Activated B cell treated with CpG ODN at 0.5 μM for 24 hours (primary cell): ENCODE measurements around the gene ITPKB. TPM values are rescaled to one million over a fixed set of nuclear protein-coding genes. Genes with fewer than 3 reads are reported as not detected.
"Not testable (repeated sequence)": the region's sequence is repeated elsewhere in the genome, so short reads cannot be mapped to it uniquely, and the experiment has no call there.

Source experiments
- ATAC-seq: fragments of 200-7000 bp; cut with Tn5 transposase; one replicate; pipeline ENCODE4 v1.10.0; 2021; ENCODE audit warnings: low read depth, mild to moderate bottlenecking, moderate library complexity
- CTCF ChIA-PET: fragments of 350-600 bp; sonication (Branson Sonifier 250); formaldehyde crosslinking; loops from one replicate; lab custom pipeline; 2021; ENCODE audit warnings: antibody characterized with exemption; lab: Charles Lee
- POLR2A ChIA-PET: fragments of 350-600 bp; sonication (Branson Sonifier 250); formaldehyde crosslinking; loops from one replicate; lab custom pipeline; 2021; ENCODE audit warnings: antibody characterized with exemption; lab: Charles Lee
- DNase-seq: peaks from one replicate; pipeline ENCODE4 v3.0.0; 2022
- H3K27ac Mint-ChIP-seq: one replicate; pipeline ENCODE4 v1.8.0; 2020; ENCODE audit warnings: mixed read lengths
- H3K27me3 Mint-ChIP-seq: one replicate; pipeline ENCODE4 v1.8.0; 2021; ENCODE audit warnings: mixed read lengths
- H3K36me3 Mint-ChIP-seq: one replicate; pipeline ENCODE4 v1.8.0; 2021; ENCODE audit warnings: low read depth, mixed read lengths
- H3K4me1 Mint-ChIP-seq: one replicate; pipeline ENCODE4 v1.8.0; 2021; ENCODE audit warnings: mixed read lengths
- H3K4me3 Mint-ChIP-seq: one replicate; pipeline ENCODE4 v1.8.0; 2020; ENCODE audit warnings: mild to moderate bottlenecking, mixed read lengths
- H3K9me3 Mint-ChIP-seq: one replicate; pipeline ENCODE4 v1.8.0; 2020; ENCODE audit warnings: mixed read lengths
- intact Hi-C: fragments of 100-400 bp; cut with micrococcal nuclease; formaldehyde crosslinking; loops from one replicate; pipeline ENCODE4 v1.15.1; 2024
- total RNA-seq: library from RNA; stranded (reverse); gene quantifications from 2 replicates; pipeline ENCODE4 v1.2.3, GENCODE V29; 2022
- TF ChIP-seq, protein P1 (sequence below): fragments of 200-600 bp; IDR thresholded peaks from one replicate; pipeline ENCODE4 v1.8.0; 2022; ENCODE audit warnings: antibody characterized with exemption, mild to moderate bottlenecking

Gene ITPKB
- total RNA-seq, 1 donor from 2014 or later: 97.3 TPM

DNA sequence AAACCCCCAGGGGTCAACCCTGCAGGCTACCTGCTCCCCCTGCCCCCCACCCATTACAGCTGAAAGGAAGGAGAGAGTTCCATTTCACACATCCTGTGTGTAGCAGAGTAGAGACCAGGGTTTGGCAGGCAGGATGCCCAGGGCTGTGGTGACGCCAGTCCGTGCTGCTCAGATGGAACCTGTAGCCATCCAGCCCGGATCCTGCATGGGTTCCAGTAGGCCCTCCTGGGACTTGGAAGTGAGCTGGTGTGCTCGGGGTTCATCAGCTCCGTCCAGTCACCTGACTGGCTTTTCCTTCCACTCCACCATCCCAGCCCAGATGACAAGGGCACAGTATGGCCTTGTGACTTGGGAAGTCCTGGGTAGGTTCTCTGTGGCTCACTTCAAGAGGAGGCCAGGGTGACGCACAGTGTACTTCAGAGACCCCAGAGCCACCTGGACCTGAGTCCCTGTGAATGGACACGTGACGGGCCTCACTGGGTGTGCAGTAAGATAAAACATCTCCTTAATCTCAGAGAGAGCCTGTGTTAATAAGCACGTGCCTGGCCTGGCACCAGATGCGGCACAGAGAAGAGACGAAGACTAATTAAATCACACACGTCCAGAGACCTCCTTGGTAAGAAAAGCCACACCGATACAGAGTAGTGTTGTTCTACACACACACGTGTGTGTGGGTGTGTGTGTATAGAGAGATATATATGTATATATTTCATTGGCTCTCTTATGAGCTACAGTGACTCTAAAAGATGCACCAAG is 16.0 kb downstream of the ITPKB start:
- peaks cover 70% of the 10 kb centered on the region for H3K36me3 Mint-ChIP-seq
- CTCF ChIA-PET: interaction anchor here (1.0 kb wide), 1 partner anchor 105 kb away, joined by 3 read pairs; no protein-coding TSS in a partner anchor

DNA sequence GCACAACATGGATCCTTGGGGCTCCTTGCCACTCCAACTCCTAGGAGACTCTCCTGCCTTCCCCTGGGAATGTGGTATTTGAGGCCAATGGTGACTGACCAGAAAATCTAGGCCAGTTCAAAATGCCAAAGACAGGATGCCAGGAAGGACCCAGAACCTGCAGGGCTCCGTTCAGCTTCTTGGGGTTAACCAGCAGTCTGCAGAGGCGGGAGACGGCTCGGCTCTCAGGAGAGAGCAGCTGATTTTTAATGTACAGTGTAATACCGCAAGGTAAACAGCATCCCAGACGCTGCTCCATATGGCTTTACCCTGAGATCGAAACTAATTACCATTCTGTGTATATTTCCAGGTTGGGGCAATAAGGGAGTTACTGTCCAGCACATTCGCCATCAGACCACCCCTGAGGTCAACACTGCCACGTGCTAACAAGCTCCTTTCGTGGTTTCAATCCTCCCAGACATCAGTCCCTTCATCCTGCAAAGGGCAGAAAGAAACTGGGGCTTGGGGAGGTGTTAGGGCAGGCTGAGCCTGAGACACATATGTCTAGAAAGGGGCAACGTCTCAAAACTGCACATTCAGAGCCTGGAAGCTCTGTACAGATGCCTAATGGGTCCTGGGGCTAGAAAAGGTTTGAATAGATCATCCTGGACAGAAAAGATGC is 16.7 kb downstream of the ITPKB start:
- no peaks in the 10 kb centered on the region for H3K9me3 Mint-ChIP-seq
- H3K27ac Mint-ChIP-seq: no peak overlapping the region
- H3K4me3 Mint-ChIP-seq: no peak overlapping the region
- ATAC-seq (no peak), DNase-seq (no peak)
- TF ChIP-seq, protein P1, sequence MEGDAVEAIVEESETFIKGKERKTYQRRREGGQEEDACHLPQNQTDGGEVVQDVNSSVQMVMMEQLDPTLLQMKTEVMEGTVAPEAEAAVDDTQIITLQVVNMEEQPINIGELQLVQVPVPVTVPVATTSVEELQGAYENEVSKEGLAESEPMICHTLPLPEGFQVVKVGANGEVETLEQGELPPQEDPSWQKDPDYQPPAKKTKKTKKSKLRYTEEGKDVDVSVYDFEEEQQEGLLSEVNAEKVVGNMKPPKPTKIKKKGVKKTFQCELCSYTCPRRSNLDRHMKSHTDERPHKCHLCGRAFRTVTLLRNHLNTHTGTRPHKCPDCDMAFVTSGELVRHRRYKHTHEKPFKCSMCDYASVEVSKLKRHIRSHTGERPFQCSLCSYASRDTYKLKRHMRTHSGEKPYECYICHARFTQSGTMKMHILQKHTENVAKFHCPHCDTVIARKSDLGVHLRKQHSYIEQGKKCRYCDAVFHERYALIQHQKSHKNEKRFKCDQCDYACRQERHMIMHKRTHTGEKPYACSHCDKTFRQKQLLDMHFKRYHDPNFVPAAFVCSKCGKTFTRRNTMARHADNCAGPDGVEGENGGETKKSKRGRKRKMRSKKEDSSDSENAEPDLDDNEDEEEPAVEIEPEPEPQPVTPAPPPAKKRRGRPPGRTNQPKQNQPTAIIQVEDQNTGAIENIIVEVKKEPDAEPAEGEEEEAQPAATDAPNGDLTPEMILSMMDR: no peak
- ChIA-PET CTCF (no interaction called here), POLR2A (interaction anchor here (0.6 to 0.7 kb wide), 2 partner anchors 18 to 29 kb away, joined by 5 read pairs; no protein-coding TSS in a partner anchor)
- peaks cover 67% of the 10 kb centered on the region for H3K36me3 Mint-ChIP-seq
- no peaks in the 10 kb centered on the region for H3K27me3 Mint-ChIP-seq
- intact Hi-C loops: no loop called here
- peaks cover 79% of the 10 kb centered on the region for H3K4me1 Mint-ChIP-seq

More for the DNA sequence above, 16.0 kb downstream of the ITPKB start:
- H3K9me3 Mint-ChIP-seq: no peaks in the 10 kb centered on the region
- intact Hi-C loops: no loop called here
- no peaks in the 10 kb centered on the region for H3K27me3 Mint-ChIP-seq
- ATAC-seq: no peak
- peaks cover 79% of the 10 kb centered on the region for H3K4me1 Mint-ChIP-seq
- TF ChIP-seq, protein P1: no peak
- POLR2A ChIA-PET: interaction anchor here (0.6 to 1.2 kb wide), 2 partner anchors 11 to 19 kb away, joined by 4 to 5 read pairs; no protein-coding TSS in a partner anchor
- H3K27ac Mint-ChIP-seq: no peak overlapping the region
- no peak for DNase-seq
- no peak overlapping the region for H3K4me3 Mint-ChIP-seq

DNA sequence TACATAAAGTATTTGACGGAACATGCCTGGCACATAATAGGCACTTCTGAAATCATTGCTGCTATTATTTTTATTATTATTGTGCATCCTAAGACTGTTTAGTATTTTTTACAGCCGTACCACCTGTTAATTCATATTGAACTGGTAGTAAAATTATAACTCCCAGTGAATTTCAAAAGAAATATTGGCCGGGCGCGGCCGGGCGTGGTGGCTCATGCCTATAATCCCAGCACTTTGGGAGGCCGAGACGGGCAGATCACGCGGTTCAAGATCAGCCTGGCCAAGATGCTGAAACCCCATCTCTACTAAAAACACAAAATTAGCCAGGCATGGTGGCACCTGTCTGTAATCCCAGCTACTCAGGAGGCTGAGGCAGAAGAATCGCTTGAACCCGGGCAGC is 18.5 kb downstream of the ITPKB start:
- ATAC-seq, H3K9me3 Mint-ChIP-seq, CTCF ChIA-PET, H3K4me3 Mint-ChIP-seq, H3K27ac Mint-ChIP-seq, DNase-seq, intact Hi-C loops, H3K27me3 Mint-ChIP-seq: not testable (repeated sequence)
- POLR2A ChIA-PET: interaction anchor here (1.1 kb wide), 1 partner anchor 11 kb away, joined by 8 read pairs; no protein-coding TSS in a partner anchor
- Mint-ChIP-seq H3K36me3 (peaks cover 61% of the 10 kb centered on the region), H3K4me1 (peaks cover 72% of the 10 kb centered on the region)

DNA sequence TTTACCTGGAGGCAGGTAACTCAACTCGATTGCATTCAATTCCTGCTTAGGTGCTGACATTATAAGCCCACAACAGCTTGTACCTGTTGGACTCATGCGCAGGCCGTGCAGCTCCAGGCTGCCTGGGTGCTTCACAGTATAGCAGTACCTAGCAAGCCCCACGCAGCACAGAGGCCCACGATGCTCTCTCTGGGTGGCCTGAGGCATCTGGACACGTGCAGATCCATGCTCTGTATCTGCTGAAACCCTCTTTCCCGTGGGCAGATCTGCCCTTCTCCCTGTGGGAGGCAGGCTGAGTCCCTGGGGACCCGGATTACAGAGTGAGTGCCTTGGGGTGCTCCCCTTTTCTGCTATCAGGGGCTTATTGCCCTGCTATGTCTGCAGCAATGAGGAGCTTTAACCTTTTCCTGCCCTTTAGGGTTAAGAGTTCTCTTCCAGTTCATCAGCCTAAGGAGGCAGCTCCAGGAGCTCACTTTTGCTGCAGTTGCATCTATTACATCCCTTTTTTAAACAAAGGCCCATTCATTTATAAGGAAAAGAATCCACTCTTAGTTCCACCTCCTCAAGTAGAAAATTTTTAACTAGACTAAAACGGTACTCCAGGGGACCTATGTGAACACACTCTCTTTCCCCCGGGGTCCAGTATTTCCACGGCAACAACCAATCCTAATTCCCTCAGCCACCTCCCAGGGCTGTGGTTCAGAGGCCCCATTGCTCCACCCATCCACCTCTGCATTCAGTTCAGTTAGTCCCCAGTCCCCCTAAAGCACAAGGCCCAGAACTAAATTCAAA is 19.3 kb downstream of the ITPKB start:
- Mint-ChIP-seq H3K9me3 (no peaks in the 10 kb centered on the region), H3K36me3 (peaks cover 58% of the 10 kb centered on the region), H3K27me3 (no peaks in the 10 kb centered on the region), H3K4me3 (no peak overlapping the region), H3K4me1 (peaks cover 70% of the 10 kb centered on the region), H3K27ac (peak overlapping the region; percentile 50)
- no peak for DNase-seq
- POLR2A ChIA-PET: interaction anchor here (1.1 kb wide), 1 partner anchor 12 kb away, joined by 8 read pairs; no protein-coding TSS in a partner anchor
- ATAC-seq: no peak
- TF ChIP-seq, protein P1: no peak
- intact Hi-C loops: no loop called here
- CTCF ChIA-PET: no interaction called here

DNA sequence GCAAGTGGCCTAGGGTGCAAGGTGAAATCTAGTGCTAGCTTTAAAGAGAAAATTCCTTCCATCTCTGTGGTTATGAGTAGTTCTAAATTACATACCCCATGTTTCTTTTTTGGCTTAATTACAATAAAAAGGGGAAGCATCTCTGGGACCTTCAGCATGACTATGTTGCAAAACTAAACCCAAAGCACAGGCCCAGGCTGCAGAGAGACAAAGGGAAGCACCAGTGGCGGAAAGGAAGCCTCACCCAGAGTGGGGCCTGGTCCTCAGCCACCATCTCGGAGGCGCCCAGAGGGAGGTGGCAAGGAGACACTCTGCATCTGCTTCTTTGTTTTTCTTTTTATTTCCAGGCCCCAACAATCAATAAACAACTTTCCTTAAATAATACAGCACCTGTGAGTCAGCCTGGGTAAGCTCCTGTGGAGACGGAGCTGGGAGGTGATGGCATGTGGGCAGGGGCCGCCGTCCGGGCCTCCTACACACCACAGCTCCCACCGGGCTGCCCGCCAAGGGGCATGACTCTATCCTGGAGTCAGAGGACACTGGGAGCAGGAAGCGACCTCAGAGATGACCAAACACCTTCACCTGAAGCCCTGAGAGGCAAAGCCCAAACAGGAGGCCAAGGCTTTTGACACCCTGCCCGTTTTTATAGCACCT is 21.7 kb downstream of the ITPKB start:
- DNase-seq: no peak
- peak; percentile 68 for ATAC-seq
- intact Hi-C loops: loop anchor here (1.0 kb wide), 1 partner anchor 16 kb away; no protein-coding TSS in a partner anchor
- peaks cover 71% of the 10 kb centered on the region for H3K4me1 Mint-ChIP-seq
- peak overlapping the region; percentile 17 for H3K4me3 Mint-ChIP-seq
- ChIA-PET POLR2A (interaction anchor here (0.6 to 1.3 kb wide), 4 partner anchors 9 to 232 kb away, joined by 3 to 9 read pairs (median 5); no protein-coding TSS in a partner anchor), CTCF (interaction anchor here (1.0 kb wide), 1 partner anchor 9 kb away, joined by 3 read pairs; no protein-coding TSS in a partner anchor)
- H3K27me3 Mint-ChIP-seq: no peaks in the 10 kb centered on the region
- H3K27ac Mint-ChIP-seq: peak overlapping the region; percentile 79
- H3K9me3 Mint-ChIP-seq: no peaks in the 10 kb centered on the region
- TF ChIP-seq, protein P1: no peak
- H3K36me3 Mint-ChIP-seq: peaks cover 51% of the 10 kb centered on the region
